Tongue (tissue), 2 donors: ENCODE data around the gene ZNF140. TPM values are rescaled to one million over a fixed set of nuclear protein-coding genes. Genes with fewer than 3 reads are reported as not detected.

ENCODE experiments used
- DNase-seq: peaks from one replicate; pipeline ENCODE4 v3.0.0-alpha.2; 2015
- total RNA-seq: library from RNA; depleted of rRNA; stranded (reverse); fragments of >200 nt; gene quantifications from one replicate; pipeline ENCODE4 v1.2.3, GENCODE V29; 2014

ZNF140 gene
- total RNA-seq, result 21.2 TPM

DNA sequence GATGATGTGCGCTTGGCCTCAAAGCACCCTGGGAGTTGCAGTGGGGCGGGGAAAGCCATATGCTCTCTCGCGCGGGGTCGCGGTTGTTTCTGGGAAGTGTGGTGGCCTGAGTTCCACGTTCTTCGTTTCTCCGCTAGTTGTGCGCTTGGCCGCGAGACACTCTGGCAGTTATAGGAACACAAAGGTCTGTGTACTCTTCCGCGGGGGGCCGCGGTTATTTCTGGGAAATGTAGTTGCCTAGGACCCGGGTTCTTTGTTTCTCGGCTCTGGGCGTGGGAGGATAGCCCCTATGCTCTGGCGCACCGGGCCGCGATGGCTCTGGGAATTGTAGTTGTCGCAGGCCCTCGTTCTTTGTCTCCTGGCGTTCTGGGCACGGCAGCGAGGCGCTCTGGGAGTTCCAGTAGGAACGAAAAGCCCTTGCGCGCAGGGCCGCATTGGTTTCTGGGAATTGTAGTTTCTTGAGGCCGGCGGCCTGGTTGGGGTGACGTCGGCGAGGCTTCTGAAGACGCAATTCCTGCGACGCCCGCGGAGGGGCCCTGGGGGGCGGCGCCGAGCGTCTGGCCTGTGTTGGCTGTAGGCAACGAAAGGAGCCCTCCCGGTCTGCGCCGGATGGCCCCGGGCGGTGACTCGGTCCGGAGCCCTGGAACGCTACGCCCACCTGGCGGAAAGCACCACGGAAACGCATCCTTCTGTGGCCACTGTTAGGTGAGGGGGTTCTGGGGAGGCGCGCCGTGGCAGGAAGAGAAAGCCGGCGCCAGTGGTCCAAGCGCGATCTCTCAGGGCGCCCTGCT, at the start of gene ZNF140:
TSS of gene ZNF140 (plus strand) at position 556 of the 791 bp plus-strand sequence. CDS start 398 bp downstream, outside the sequence.
- DNase-seq, result peak; percentile 99

DNA sequence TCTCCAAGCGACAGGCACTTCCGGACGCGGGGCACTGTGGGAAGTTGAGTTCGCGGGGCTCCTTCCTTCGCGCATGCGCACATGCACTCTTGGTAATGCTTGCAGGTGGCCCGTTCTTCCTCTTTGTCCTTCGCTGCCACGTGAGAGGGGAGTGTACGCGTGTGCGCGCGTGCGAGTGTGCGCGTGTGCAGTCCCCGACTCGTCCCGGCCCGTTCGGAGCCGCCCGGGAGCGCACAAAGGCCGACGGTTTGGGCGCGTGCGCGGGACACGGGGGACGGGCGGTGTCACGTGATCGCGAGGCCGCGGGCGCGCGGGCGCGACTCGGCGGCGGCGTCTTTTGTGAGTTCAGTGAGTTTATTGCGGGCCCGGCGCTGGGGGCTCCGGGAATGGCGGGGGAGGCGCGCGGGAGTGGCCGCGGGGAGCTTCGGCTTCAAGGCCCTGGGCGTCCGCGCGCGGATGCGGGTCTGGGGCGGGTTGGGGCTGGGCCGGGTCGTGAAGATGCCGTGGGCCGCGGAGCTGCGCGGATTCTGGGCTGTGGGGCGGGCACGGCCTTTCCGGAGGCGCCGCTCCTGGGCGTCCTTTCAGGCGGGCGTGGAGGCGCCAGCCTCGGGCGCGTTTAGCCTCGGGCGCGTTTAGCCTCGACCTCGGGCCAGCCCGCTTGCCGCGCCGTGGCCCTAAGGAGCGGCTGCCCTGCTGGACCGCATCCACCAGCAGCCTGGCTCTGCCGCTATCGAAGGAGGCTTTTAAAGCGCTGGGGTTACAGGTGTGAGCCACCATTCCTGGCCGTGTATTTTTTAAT, 43.3 kb upstream of the ZNF140 start, which contains the start of gene ZNF84:
TSS of gene ZNF84 (plus strand) at position 303 of the 799 bp plus-strand sequence. CDS start 3,959 bp downstream, outside the sequence.
- DNase-seq, result peak; percentile 99

DNA sequence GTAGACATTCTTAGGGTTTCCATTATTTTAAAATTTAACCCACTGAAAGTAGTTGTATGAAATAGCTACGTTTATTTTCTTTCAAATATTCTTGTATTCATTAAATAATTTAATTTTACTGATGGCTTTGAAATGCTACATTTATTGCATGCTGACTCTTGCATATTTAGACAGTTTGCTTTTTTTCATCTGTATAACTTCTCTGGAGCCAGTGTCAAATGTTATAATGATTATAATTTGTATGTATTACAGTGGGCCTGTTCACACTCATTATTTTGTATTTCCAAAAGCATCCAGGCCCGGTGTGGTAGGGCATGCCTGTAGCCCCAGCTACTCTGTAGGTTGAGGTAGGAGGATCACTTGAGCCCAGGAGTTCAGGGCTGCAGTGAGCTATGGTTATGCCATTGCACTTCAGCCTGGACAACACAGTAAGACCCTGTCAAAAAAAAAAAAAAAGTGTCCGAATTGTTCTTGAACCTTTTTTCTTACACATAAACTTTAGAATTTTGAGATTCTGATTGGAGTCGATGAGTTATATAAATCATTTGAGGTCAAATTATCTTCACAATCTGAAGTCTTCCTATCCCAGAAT, 42.5 kb upstream of the ZNF140 start:
- no peak for DNase-seq

DNA sequence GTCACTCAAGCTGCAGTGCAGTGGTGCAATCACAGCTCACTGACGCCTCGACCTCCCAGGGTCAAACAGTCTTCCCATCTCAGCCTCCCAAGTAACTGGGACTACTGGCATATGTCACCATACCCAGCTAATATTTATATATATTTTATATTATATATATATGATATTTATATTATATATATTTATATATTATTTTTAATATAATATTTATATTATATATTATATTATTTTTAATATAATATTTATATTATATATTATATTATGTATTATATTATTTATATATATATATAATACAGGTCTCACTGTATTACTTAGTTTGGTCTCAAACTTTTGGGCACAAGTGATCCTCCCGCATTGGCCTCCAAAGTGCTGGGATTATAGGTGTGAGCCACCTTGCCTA, 34.0 kb upstream of the ZNF140 start:
- DNase-seq, result no peak

DNA sequence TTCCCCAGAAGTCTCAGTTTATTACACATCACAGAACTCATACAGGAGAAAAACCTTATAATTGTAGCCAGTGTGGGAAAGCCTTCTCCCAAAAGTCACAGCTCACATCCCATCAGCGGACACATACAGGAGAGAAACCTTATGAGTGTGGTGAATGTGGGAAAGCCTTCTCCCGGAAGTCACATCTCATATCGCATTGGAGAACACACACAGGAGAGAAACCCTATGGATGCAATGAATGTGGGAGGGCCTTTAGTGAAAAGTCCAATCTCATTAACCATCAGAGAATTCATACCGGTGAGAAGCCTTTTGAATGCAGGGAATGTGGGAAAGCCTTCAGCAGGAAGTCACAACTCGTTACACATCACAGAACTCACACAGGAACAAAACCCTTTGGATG, 23.3 kb upstream of the ZNF140 start:
- DNase-seq, result no peak

DNA sequence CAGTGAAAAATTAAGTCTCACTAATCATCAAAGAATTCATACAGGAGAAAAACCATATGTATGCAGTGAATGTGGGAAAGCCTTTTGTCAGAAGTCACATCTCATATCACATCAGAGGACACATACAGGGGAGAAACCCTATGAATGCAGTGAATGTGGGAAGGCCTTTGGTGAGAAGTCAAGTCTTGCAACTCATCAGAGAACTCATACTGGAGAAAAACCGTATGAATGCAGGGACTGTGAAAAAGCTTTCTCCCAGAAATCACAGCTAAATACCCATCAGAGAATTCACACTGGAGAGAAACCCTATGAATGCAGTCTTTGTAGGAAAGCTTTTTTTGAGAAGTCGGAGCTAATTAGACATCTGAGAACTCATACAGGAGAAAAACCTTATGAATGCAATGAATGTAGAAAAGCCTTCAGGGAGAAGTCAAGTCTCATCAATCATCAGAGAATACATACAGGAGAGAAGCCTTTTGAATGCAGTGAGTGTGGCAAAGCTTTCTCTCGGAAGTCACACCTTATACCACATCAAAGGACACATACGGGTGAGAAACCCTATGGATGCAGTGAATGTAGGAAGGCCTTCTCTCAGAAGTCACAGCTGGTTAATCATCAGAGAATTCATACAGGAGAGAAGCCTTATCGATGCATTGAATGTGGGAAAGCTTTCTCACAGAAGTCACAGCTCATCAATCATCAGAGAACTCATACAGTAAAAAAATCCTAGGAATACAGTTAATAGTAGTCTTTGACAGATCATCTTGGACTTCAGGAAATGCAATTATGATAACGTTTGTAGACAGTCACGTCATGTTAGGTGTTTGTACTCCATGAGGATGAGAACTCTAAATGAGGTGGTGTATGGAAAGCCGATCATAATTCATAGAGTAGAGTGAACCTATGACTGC, 22.3 kb upstream of the ZNF140 start:
- no peak for DNase-seq

DNA sequence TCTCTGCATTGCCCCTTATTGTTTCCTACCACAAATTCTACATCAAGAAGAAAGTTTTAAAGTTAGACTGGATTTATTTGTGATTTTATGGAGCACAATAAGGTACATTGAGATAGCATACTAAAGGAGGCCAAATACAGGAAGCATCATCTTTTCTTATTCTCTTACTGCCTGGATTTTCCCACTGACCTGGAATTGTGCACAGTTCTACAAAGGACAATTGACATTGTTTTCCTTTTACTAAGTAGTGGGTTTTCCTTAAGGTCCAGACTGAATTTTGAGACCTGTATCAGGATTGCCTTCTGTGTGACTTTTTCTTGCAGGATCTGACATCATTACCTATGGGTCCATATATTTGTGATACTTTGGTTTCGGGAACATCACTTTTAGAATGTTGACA, 18.8 kb upstream of the ZNF140 start:
- DNase-seq, result no peak

DNA sequence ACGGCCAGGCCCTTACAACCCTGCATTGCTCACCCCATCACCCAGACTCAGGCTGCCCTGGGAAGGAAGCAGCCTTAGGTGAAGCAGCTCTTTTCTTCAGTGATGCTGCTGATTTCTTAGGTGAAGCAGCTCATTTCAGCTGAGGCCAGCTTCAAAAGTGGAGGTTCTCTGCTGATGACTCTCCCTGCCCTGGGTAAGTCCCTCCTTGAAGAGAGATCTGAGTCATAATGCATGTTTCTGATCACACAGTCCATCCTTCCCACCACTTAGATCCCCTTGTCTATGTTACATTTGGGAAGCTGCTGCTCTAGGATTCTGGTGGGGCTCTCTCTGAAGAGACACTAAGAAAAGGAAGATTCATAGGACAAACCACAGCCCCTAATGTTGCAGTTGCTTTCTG, 17.2 kb upstream of the ZNF140 start:
- DNase-seq, result no peak

DNA sequence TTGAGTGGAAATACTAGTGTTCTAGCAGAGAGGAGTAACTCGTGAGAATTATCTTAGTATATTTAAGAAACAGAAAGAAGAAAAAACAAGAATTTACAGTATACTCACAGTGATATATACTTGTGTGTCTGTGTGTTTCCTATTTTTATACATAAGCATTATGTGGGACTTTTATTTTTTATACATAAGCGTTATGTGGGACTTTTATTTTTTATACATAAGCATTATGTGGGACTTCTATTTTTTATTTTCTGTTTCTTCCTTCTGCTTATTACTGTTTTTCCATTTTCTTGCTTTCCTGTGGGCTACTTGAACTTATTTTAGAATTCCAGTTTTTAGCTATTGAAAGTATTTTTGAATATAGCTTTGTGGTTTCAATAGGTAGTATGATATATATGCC, 6.9 kb upstream of the ZNF140 start:
- DNase-seq, result no peak

DNA sequence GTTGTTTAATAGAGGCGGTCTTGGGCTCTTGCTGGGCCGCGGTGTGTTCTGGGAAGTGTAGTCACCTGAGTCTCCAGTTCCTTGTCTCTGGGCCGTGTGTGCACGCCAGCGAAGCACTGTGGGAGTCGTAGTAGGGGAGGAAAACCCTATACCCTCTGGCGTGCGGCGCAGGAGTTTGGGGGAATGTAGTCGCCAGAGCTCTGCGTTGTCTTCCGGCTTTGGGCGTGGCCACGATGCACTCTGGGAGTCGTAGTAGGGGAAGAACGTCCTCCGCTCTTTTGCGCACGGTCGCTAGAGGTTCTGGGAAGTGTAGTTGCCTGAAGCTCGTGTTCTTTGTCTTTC, 726 bp upstream of the ZNF140 start:
- peak; percentile 100 for DNase-seq

DNA sequence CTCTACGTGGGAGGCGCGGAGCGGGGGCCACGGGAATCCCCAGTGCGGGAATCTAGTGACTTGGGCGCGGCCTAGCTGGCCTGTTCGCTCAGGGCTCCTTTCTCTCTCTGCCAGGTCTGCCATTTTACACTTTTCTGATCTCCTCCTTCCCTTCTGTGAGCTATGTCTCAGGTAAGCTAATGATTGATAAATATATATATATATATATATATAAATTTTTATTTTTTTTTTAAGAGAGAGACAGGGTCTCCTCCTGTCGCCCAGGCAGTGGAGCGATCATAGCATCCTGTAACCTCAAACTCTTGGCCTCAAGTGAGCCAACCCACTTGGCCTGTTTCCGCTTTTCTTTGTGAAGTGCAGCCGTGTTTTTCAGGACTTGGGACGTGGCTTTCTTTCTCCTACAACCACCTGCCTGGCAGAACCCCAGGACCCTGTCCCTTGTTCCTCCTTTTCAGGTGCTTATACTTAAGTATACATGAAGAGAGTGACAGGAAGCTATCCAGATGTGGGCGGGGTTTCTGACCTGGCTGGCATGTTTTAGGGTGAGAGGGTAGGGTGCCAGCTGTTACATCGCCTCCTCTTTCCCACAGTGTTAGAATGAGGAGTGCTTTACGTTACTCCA, 547 bp downstream of the ZNF140 start:
- no peak for DNase-seq

DNA sequence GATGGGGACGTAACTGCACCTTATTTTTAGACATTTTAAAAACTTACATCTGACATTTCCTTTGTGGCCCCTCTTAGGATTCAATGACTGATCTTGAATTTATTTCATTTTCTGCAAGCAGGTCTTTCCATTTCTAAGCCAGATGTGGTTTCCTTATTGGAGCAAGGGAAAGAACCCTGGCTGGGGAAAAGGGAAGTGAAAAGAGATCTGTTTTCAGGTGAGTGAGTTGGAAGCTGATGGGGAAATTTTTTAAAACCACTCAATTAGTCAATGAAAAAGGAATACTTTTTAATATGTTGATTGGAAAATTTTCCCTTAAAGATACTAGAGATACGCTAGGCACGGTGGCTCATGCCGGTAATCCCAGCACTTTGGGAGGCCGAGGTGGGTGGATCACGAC, 2.6 kb downstream of the ZNF140 start:
- no peak for DNase-seq

DNA sequence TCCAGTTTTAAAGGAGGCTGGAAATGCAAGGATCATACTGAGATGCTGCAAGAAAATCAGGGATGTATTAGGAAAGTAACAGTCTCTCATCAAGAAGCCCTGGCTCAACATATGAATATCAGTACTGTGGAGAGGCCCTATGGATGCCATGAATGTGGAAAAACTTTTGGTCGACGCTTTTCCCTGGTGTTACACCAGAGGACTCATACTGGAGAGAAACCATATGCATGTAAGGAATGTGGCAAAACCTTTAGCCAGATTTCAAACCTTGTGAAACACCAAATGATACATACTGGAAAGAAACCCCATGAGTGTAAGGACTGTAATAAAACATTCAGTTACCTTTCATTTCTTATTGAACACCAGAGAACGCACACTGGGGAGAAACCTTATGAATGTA, 24.9 kb downstream of the ZNF140 start:
- no peak for DNase-seq

DNA sequence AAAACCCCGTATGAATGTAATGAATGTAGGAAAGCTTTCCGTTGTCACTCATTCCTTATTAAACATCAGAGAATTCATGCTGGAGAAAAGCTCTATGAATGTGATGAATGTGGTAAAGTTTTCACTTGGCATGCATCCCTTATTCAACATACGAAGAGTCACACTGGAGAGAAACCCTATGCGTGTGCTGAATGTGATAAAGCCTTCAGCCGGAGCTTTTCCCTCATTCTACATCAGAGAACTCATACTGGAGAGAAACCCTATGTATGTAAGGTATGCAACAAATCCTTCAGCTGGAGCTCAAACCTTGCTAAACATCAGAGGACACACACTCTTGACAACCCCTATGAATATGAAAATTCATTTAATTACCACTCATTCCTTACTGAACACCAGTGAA, 25.5 kb downstream of the ZNF140 start:
- DNase-seq, result no peak

DNA sequence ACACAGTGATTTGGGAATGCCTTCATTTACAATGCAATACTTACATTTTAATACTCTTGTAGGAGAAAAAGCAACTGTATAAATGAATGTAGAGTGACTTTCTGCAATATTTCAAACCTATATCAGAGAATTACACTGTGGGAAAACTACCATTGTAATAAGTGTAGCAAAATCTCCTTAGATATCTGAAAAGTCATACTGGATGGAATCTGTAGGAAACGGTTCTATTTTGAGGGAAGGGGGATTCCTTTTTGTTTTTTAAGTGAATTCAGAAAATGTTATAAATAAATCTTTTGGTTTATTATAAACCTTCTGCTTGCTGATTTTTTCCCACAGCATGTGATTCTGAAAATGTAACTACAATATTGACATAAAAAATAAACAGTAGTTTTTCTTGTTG, 26.4 kb downstream of the ZNF140 start:
- DNase-seq, result no peak

DNA sequence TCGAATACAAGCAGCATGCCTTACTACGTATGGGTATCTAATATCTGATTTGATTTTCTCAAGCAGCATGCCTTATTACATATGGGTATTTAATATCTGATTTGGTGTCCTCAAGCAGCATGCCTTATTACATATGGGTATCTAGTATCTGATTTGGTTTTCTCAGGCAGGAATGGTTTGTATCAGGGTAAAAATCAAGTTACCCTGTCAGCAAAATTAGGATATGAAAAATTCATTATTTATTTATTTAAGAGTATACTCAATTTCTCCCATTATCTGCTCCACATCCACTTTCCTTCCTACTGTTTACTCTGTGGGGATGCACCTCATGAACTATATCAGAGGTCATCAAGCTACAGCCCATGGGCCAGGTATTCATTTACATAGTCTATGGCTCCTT, 27.4 kb downstream of the ZNF140 start:
- DNase-seq, result no peak

DNA sequence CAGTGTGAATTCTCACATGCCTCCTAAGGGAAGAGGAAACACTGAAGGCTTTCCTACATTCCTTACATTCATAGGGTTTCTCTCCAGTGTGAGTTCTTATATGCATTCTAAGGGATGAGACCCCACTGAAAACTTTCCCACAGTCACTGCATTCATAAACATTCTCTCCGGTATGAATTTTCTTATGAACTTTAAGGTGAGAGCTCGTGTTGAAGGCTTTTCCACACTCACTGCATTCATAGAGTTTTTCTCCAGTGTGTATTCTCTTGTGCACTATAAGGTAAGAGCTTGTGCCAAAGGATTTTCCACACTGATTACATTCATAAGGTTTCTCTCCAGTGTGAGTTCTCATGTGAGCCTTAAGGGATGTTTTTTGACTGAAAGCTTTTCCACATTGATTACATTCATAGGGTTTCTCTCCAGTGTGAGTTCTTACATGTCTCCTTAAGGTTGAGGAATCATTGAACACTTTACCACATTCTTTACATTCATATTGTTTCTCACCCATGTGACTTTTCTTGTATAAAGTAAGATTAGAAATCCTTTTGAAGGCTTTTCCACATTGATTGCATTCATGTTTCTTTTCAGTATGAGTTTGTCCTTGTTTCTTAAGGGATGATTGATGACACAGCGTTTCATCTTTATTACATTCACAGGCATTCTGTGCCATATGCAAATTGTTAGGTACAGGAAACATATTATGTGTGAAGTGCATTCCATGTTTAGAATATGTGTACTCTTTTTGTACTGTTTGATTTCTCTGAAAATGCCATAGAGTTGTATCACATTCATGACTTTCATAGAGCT, 39.9 kb downstream of the ZNF140 start:
- no peak for DNase-seq

DNA sequence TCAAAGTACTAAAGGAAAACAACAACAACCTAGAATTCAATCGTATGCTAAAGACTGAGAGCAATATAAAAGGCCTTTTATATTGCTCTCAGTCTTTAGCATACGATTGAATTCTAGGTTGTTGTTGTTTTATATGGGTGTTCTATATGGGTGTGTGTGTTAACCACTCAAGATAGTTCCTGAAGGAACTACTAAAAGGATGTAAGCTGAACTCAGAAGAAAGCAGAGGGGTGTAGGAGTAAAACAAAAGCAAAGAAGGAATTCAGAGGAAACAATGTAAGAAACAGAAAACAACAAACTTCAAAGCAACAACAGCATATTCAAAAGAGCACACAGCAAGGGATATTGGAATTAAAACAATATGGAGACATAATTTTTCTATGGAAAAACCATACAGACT, 44.0 kb downstream of the ZNF140 start:
- DNase-seq, result no peak

DNA sequence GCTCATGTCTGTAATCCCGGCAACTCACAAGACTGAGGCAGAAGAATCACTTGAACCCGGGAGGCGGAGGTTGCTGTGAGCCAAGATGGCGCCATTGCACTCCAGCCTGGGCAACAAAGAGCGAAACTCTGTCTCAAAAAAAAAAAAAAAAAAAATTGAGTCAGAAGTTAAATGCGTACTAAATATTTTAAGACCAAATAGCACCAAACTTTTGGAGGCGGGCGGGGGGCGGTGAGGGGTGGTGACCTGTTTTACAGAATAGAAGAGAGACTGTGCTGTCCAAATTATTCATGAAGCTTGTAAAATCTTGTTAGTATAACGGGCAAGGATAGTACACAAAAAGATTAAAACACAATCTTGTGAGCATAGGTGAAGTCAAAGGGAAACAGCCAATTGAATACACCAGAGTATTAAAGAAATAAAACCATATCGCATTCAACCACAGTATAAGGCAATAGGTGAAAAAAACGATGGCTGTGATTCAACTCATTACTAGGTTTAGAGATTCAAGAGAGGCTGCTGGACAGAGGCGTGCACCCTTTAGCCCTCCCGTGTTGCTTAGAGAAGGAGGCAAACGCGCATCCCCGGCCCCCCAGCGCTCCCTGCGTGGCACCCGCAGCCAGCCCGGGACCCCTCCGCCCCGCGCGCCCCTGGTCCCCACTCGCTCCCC, 48.8 kb downstream of the ZNF140 start:
- no peak for DNase-seq
